D721Med (cell line): ENCODE data around the gene RFPL4A.

Experiments
- DNase-seq: peaks from one replicate; pipeline ENCODE4 v3.0.0; 2011; ENCODE audit warnings: low spot score; ENCODE audit not compliant: insufficient read length
- FAIRE-seq: peaks from 2 replicates; lab custom pipeline; 2011; peaks lifted over from hg19 to GRCh38; lab: Jason Lieb, UNC
- TF ChIP-seq, protein P1 (sequence below): IDR thresholded peaks from 2 replicates; pipeline ENCODE4 v1.5.1; 2012; ENCODE audit warnings: mild to moderate bottlenecking, control low read depth; ENCODE audit not compliant: insufficient read depth; ENCODE audit errors: missing control alignments

RFPL4A gene

DNA sequence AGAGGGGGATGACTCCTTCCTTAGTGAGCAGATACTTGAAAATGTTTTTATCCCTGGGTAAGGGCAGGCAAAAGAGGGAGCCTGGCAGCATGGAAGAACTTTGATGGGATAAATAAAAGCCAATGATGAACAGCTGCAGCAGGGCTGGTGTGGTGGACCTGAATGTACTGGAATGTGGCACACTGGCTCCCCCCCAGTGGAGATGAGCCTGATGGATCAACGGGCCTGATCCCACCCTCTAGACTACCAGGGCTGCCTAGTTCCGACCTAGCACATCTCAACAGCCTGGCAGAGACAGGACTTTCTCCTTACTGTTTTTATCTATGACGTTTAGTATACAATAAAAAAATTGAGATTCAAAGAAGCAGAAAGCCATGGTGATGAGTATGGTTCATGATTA, 52.4 kb downstream of the RFPL4A start:
- FAIRE-seq (no peak), DNase-seq (no peak)
- TF ChIP-seq, protein P1, sequence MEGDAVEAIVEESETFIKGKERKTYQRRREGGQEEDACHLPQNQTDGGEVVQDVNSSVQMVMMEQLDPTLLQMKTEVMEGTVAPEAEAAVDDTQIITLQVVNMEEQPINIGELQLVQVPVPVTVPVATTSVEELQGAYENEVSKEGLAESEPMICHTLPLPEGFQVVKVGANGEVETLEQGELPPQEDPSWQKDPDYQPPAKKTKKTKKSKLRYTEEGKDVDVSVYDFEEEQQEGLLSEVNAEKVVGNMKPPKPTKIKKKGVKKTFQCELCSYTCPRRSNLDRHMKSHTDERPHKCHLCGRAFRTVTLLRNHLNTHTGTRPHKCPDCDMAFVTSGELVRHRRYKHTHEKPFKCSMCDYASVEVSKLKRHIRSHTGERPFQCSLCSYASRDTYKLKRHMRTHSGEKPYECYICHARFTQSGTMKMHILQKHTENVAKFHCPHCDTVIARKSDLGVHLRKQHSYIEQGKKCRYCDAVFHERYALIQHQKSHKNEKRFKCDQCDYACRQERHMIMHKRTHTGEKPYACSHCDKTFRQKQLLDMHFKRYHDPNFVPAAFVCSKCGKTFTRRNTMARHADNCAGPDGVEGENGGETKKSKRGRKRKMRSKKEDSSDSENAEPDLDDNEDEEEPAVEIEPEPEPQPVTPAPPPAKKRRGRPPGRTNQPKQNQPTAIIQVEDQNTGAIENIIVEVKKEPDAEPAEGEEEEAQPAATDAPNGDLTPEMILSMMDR, result no peak

DNA sequence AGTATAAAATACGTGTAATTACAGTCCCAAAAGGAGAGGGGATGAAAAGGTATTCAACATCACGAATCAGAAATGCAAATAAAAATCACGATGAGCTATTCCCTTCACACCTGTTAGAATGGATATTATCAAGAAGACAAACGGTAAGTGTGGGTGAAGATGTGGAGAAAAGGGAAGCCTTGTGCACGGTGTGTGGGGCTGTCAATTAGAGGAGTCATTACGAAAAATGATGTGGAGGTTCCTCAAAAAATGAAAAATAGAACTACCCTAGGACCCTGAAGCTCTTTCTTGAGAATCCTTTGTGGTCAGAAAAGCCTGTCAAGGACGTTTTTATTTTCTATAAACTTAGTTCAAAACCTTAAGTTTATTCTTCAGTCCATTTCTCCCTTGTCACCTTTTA, 53.6 kb downstream of the RFPL4A start:
- FAIRE-seq, result no peak
- no peak for DNase-seq
- TF ChIP-seq, protein P1, result no peak
